Measurements from ENCODE around the gene ARL3. TPM values are rescaled to one million over a fixed set of nuclear protein-coding genes. Genes with fewer than 3 reads are reported as not detected.

Gene ARL3
- total RNA-seq, 1 experiment from 2014 or later = 4.6 TPM

- Histone ChIP-seq H3K79me2 (ENCODE audit: low read length) (no peaks in the 10 kb centered on the region), H3K27me3 (ENCODE audit: low read length) (no peaks in the 10 kb centered on the region), H3K4me2 (ENCODE audit: low read depth, low read length, poor library complexity, severe bottlenecking) (no peak overlapping the region), H3K9me2 (replicated peaks; ENCODE audit: insufficient read depth, low read length) (no peaks in the 10 kb centered on the region), H3K9me3 (ENCODE audit: low read length) (no peaks in the 10 kb centered on the region), H4K20me1 (ENCODE audit: insufficient read depth, low read depth, low read length) (no peaks in the 10 kb centered on the region), H3K9ac (ENCODE audit: low read length) (no peak overlapping the region), H3K27ac (ENCODE audit: low read length) (no peak overlapping the region), H2AFZ (ENCODE audit: low read length) (no peak overlapping the region), H3K4me3 (ENCODE audit: low read length) (no peak overlapping the region), H3K36me3 (ENCODE audit: insufficient read depth, low read length) (no peaks in the 10 kb centered on the region), H3K4me1 (ENCODE audit: low read length) (0 out of 2 replicates have a peak, but pooled peaks cover 4% of the 10 kb centered on the region)
- DNase-seq = no peak
Observed at GRCh38 chr10:102627291-102627735, 86.9 kb downstream of the ARL3 start.

GRCh38 chr10:102626026-102626685, 88.0 kb downstream of the ARL3 start:
- H2AFZ ChIP-seq (ENCODE audit: low read length) = no peak overlapping the region
- DNase-seq = no peak
- H3K79me2 ChIP-seq (ENCODE audit: low read length) = no peaks in the 10 kb centered on the region
- no peak overlapping the region for H3K4me2 ChIP-seq (ENCODE audit: low read depth, low read length, poor library complexity, severe bottlenecking)
- H3K27me3 ChIP-seq (ENCODE audit: low read length) = no peaks in the 10 kb centered on the region
- 0 out of 2 replicates have a peak, but pooled peaks cover 4% of the 10 kb centered on the region for H3K4me1 ChIP-seq (ENCODE audit: low read length)
- H3K4me3 ChIP-seq (ENCODE audit: low read length) = no peak overlapping the region
- H3K36me3 ChIP-seq (ENCODE audit: insufficient read depth, low read length) = no peaks in the 10 kb centered on the region
- H3K9ac ChIP-seq (ENCODE audit: low read length) = no peak overlapping the region
- H3K9me2 ChIP-seq (replicated peaks; ENCODE audit: insufficient read depth, low read length) = no peaks in the 10 kb centered on the region
- no peaks in the 10 kb centered on the region for H4K20me1 ChIP-seq (ENCODE audit: insufficient read depth, low read depth, low read length)
- no peak overlapping the region for H3K27ac ChIP-seq (ENCODE audit: low read length)
- H3K9me3 ChIP-seq (ENCODE audit: low read length) = no peaks in the 10 kb centered on the region

GRCh38 chr10:102624751-102625645, 89.2 kb downstream of the ARL3 start:
- H3K79me2 ChIP-seq (ENCODE audit: low read length) = no peaks in the 10 kb centered on the region
- no peaks in the 10 kb centered on the region for H3K27me3 ChIP-seq (ENCODE audit: low read length)
- no peaks in the 10 kb centered on the region for H4K20me1 ChIP-seq (ENCODE audit: insufficient read depth, low read depth, low read length)
- no peak overlapping the region for H3K9ac ChIP-seq (ENCODE audit: low read length)
- no peak overlapping the region for H3K27ac ChIP-seq (ENCODE audit: low read length)
- H3K9me2 ChIP-seq (replicated peaks; ENCODE audit: insufficient read depth, low read length) = no peaks in the 10 kb centered on the region
- H3K9me3 ChIP-seq (ENCODE audit: low read length) = no peaks in the 10 kb centered on the region
- H3K4me1 ChIP-seq (ENCODE audit: low read length) = 0 out of 2 replicates have a peak, but pooled peaks cover 4% of the 10 kb centered on the region
- no peak overlapping the region for H2AFZ ChIP-seq (ENCODE audit: low read length)
- no peak overlapping the region for H3K4me2 ChIP-seq (ENCODE audit: low read depth, low read length, poor library complexity, severe bottlenecking)
- H3K4me3 ChIP-seq (ENCODE audit: low read length) = no peak overlapping the region
- DNase-seq = no peak
- H3K36me3 ChIP-seq (ENCODE audit: insufficient read depth, low read length) = no peaks in the 10 kb centered on the region

- Histone ChIP-seq H3K27me3 (ENCODE audit: low read length) (no peaks in the 10 kb centered on the region), H3K4me3 (ENCODE audit: low read length) (no peak overlapping the region), H3K4me2 (ENCODE audit: low read depth, low read length, poor library complexity, severe bottlenecking) (no peak overlapping the region), H3K79me2 (ENCODE audit: low read length) (no peaks in the 10 kb centered on the region), H3K9ac (ENCODE audit: low read length) (no peak overlapping the region), H3K27ac (ENCODE audit: low read length) (no peak overlapping the region), H3K9me2 (replicated peaks; ENCODE audit: insufficient read depth, low read length) (no peaks in the 10 kb centered on the region), H3K4me1 (ENCODE audit: low read length) (0 out of 2 replicates have a peak, but pooled peaks cover 4% of the 10 kb centered on the region), H3K36me3 (ENCODE audit: insufficient read depth, low read length) (no peaks in the 10 kb centered on the region), H3K9me3 (ENCODE audit: low read length) (no peaks in the 10 kb centered on the region), H4K20me1 (ENCODE audit: insufficient read depth, low read depth, low read length) (no peaks in the 10 kb centered on the region), H2AFZ (ENCODE audit: low read length) (no peak overlapping the region)
- no peak for DNase-seq
Observed at GRCh38 chr10:102624094-102624493, 90.1 kb downstream of the ARL3 start.

Other genes with a start within 250 kb of the ARL3 start
- 69.8 and 83.7 TPM in 2 replicates for gene ACTR1A, start 211.7 kb downstream of the ARL3 start, total RNA-seq (2014; rRNA removed; shearing (Covaris generic); ENCODE audit: low replicate concordance)
- 5.9 and 9.2 TPM in 2 replicates for gene SUFU, start 210.4 kb downstream of the ARL3 start, total RNA-seq (2014; rRNA removed; shearing (Covaris generic); ENCODE audit: low replicate concordance)
- 94.4 and 111 TPM in 2 replicates for gene TRIM8, start 69.9 kb downstream of the ARL3 start, total RNA-seq (2014; rRNA removed; shearing (Covaris generic); ENCODE audit: low replicate concordance)
- gene SFXN2, start 239 bp upstream of the ARL3 start, total RNA-seq (2014; rRNA removed; shearing (Covaris generic); ENCODE audit: low replicate concordance) = 10.2 and 25.8 TPM in 2 replicates
- gene WBP1L, start 29.6 kb upstream of the ARL3 start, total RNA-seq (2014; rRNA removed; shearing (Covaris generic); ENCODE audit: low replicate concordance) = 34.8 and 43.0 TPM in 2 replicates
- gene CYP17A1, start 123.0 kb upstream of the ARL3 start, total RNA-seq (2014; rRNA removed; shearing (Covaris generic); ENCODE audit: low replicate concordance) = not detected in 2 replicates
- gene BORCS7, start 139.9 kb upstream of the ARL3 start, total RNA-seq (2014; rRNA removed; shearing (Covaris generic); ENCODE audit: low replicate concordance) = 9.5 and 17.7 TPM in 2 replicates
- gene AS3MT, start 155.1 kb upstream of the ARL3 start, total RNA-seq (2014; rRNA removed; shearing (Covaris generic); ENCODE audit: low replicate concordance) = not detected in 2 replicates
- 5.5 and 7.6 TPM in 2 replicates for gene CNNM2, start 203.9 kb upstream of the ARL3 start, total RNA-seq (2014; rRNA removed; shearing (Covaris generic); ENCODE audit: low replicate concordance)

Data from Karpas-422 (cell line).